ENCODE measurements around the gene RABL2B. TPM values are rescaled to one million over a fixed set of nuclear protein-coding genes. Genes with fewer than 3 reads are reported as not detected.

The RABL2B gene
- total and polyA plus RNA-seq, 2 experiments from 2014 or later, result 9.7 to 11.8 TPM

DNA sequence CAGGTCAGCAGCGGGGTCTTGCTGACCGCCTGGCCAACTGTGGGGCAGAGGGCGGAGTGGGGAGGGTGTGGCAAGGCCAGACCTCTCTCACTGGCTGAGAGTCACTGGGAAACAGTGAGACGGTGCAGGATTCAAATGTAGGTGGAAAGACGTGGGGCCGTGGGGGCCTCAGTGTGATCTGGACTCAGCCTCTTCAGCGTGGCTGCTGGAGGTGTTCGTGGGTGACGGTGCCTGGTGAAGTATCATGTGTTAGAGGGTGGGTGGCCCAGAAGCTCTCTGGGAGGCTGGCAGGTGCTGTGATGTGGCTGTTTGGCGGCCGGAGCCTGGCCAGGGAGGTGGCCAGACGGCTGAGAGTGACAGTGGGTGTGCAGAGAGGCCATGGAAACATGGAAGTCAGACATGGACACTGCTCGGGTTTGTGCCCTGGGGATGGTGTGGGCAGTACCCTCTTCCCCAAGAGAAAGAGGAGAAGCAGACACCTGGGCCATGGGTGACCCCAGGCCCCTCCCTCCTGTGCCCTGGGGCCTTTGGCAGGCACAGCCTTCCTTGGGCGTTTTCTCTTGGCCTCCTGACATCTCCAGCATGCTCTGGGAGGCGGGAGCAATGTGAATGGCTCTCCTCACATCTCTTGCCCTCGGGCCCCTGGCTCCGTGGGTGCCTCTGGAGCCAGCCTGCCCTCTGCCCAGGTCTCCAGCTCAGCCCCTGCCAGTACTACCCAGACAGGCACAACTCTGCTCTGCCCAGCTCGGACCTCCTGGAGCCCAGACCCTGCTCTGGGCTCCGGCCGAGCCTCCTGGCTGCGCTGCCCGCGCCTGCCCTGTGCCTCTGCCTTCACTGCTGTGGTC, 55.5 kb downstream of the RABL2B start:
- peaks cover 50% of the 10 kb centered on the region for H3K27me3 Mint-ChIP-seq (ENCODE audit: insufficient read depth, low read depth, poor library complexity)
- DNase-seq (ENCODE audit: low spot score) (no peak), ATAC-seq (no peak)
- Histone ChIP-seq H3F3A (replicated peaks; ENCODE audit: low read depth) (no peaks in the 10 kb centered on the region), H3K27ac (ENCODE audit: low read depth) (no peak overlapping the region), H3K4me3 (no peak overlapping the region), H3K9me2 (ENCODE audit: insufficient read depth) (no peaks in the 10 kb centered on the region), H3K36me3 (ENCODE audit: insufficient read depth) (no peaks in the 10 kb centered on the region), H4K20me1 (replicated peaks; ENCODE audit: insufficient read depth) (no peaks in the 10 kb centered on the region; the same call in 1 of the 2 replicates), H3K4me2 (no peak overlapping the region), H2AFZ (no peak overlapping the region), H3K4me1 (ENCODE audit: insufficient read depth) (peaks cover 9% of the 10 kb centered on the region; the same call in 1 of the 2 replicates), H3K27me3 (ENCODE audit: insufficient read depth) (peaks cover 49% of the 10 kb centered on the region), H3K79me2 (replicated peaks; ENCODE audit: insufficient read depth) (no peaks in the 10 kb centered on the region)
- peaks cover 7% of the 10 kb centered on the region for H3K4me1 Mint-ChIP-seq
- H3K9me3 Mint-ChIP-seq, result no peaks in the 10 kb centered on the region; the same call in 2 of the 3 replicates
- no peak overlapping the region for H3K4me3 Mint-ChIP-seq
- TF ChIP-seq NANOG (IDR thresholded peaks at IDR 0.05; ENCODE audit: borderline replicate concordance) (no peak), ETS1 (IDR thresholded peaks at IDR 0.05) (no peak), EZH2phosphoT487 (IDR thresholded peaks at IDR 0.05; ENCODE audit: unreplicated experiment) (no peak), STAT1 (IDR thresholded peaks at IDR 0.05; ENCODE audit: unreplicated experiment) (no peak), REST (IDR thresholded peaks at IDR 0.05; ENCODE audit: unreplicated experiment) (no peak), JUNB (IDR thresholded peaks at IDR 0.05; ENCODE audit: unreplicated experiment) (no peak), POLR2AphosphoS5 (IDR thresholded peaks at IDR 0.05; ENCODE audit: low read depth) (no peak), ZNF114 (CRISPR knock-in tag; IDR thresholded peaks at IDR 0.05) (no peak), EZH2 (IDR thresholded peaks at IDR 0.05; ENCODE audit: low read depth, unreplicated experiment) (no peak), CREB1 (CRISPR knock-in tag; IDR thresholded peaks at IDR 0.05; ENCODE audit: low read depth) (no peak), ZNF331 (CRISPR knock-in tag; IDR thresholded peaks at IDR 0.05; ENCODE audit: low read depth) (no peak), CTCF (conservative IDR thresholded peaks at IDR 0.05; ENCODE audit: low read depth in 2 of 2) (no peak)
- TF ChIP-seq, protein P1, sequence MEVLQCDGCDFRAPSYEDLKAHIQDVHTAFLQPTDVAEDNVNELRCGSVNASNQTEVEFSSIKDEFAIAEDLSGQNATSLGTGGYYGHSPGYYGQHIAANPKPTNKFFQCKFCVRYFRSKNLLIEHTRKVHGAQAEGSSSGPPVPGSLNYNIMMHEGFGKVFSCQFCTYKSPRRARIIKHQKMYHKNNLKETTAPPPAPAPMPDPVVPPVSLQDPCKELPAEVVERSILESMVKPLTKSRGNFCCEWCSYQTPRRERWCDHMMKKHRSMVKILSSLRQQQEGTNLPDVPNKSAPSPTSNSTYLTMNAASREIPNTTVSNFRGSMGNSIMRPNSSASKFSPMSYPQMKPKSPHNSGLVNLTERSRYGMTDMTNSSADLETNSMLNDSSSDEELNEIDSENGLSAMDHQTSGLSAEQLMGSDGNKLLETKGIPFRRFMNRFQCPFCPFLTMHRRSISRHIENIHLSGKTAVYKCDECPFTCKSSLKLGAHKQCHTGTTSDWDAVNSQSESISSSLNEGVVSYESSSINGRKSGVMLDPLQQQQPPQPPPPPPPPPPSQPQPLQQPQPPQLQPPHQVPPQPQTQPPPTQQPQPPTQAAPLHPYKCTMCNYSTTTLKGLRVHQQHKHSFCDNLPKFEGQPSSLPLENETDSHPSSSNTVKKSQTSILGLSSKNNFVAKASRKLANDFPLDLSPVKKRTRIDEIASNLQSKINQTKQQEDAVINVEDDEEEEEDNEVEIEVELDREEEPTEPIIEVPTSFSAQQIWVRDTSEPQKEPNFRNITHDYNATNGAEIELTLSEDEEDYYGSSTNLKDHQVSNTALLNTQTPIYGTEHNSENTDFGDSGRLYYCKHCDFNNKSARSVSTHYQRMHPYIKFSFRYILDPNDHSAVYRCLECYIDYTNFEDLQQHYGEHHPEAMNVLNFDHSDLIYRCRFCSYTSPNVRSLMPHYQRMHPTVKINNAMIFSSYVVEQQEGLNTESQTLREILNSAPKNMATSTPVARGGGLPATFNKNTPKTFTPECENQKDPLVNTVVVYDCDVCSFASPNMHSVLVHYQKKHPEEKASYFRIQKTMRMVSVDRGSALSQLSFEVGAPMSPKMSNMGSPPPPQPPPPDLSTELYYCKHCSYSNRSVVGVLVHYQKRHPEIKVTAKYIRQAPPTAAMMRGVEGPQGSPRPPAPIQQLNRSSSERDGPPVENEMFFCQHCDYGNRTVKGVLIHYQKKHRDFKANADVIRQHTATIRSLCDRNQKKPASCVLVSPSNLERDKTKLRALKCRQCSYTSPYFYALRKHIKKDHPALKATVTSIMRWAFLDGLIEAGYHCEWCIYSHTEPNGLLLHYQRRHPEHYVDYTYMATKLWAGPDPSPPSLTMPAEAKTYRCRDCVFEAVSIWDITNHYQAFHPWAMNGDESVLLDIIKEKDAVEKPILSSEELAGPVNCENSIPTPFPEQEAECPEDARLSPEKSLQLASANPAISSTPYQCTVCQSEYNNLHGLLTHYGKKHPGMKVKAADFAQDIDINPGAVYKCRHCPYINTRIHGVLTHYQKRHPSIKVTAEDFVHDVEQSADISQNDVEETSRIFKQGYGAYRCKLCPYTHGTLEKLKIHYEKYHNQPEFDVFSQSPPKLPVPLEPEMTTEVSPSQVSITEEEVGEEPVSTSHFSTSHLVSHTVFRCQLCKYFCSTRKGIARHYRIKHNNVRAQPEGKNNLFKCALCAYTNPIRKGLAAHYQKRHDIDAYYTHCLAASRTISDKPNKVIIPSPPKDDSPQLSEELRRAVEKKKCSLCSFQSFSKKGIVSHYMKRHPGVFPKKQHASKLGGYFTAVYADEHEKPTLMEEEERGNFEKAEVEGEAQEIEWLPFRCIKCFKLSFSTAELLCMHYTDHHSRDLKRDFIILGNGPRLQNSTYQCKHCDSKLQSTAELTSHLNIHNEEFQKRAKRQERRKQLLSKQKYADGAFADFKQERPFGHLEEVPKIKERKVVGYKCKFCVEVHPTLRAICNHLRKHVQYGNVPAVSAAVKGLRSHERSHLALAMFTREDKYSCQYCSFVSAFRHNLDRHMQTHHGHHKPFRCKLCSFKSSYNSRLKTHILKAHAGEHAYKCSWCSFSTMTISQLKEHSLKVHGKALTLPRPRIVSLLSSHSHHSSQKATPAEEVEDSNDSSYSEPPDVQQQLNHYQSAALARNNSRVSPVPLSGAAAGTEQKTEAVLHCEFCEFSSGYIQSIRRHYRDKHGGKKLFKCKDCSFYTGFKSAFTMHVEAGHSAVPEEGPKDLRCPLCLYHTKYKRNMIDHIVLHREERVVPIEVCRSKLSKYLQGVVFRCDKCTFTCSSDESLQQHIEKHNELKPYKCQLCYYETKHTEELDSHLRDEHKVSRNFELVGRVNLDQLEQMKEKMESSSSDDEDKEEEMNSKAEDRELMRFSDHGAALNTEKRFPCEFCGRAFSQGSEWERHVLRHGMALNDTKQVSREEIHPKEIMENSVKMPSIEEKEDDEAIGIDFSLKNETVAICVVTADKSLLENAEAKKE (CRISPR knock-in tag; IDR thresholded peaks at IDR 0.05), result no peak
- H3K27ac Mint-ChIP-seq, result no peak overlapping the region
- no peaks in the 10 kb centered on the region; the same call in 2 of the 3 replicates for H3K36me3 Mint-ChIP-seq (ENCODE audit: low read depth)

Data from GM23338 (cell line).